NCI-H748 treated with DMSO at 0.1 percent for 48 hours (cell line): ENCODE measurements around the gene SSNA1.

Experiments used
- DNase-seq: peaks from one replicate; lab custom pipeline; 2025; lab: John Stamatoyannopoulos, UW

The SSNA1 gene

DNA sequence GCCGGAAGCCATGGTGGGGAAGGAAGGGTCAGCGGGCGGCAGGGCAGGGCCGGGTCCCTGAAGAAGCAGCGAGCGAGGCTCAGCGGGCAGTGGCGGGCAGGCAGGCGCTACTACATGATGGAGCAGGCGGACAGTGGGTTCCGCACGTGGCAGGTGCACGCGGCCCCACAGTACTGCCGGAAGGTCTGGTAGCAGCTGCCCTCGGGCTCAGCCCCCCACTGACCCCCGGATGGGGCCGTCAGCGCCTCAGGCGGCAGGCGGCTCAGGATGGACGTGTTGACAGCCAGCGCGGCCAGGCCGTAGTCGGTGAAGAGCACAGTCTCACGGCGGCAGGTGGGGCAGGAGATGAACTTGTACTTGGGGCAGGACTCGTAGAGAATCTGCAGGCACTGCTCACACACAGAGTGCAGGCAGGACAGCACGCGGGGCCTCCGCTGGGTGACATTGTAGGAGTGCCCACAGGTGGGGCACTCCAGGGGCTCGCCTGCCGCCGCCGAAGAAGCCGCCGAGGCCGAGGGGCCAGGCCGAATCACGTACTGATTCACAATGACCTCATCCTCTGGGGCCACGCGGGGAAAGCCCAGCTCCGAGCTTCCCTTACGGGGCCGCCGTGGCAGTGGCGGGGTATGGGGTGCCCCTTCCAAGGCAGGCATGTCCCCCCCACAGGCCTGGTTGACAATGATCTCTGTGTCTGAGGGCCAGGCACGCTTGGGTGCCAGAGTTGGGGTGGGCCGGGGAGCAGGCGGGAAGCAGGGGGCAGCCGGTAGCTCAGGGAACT is 32.0 kb downstream of the SSNA1 start:
- no peak for DNase-seq

DNA sequence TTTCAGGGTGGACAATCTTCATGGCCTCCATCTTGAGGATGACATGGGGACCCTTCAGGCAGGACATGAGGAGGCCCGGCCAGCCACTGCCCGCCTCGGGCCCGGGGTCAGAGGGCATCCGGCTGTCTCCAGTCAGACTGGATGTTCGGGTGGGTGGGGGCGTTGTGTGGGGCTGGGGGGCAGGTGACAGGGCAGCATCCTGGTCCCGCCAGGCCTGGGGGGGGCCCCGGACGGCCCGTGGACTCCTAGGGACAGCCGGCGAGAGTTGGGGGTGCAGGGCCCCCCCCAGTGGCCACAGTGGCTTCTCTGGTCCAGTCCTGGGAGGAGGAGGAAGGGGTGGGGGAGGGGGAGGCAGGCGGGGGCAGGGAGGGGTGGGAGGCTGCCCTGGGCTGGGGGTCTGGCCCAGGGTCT is 32.6 kb downstream of the SSNA1 start:
- DNase-seq, result no peak

DNA sequence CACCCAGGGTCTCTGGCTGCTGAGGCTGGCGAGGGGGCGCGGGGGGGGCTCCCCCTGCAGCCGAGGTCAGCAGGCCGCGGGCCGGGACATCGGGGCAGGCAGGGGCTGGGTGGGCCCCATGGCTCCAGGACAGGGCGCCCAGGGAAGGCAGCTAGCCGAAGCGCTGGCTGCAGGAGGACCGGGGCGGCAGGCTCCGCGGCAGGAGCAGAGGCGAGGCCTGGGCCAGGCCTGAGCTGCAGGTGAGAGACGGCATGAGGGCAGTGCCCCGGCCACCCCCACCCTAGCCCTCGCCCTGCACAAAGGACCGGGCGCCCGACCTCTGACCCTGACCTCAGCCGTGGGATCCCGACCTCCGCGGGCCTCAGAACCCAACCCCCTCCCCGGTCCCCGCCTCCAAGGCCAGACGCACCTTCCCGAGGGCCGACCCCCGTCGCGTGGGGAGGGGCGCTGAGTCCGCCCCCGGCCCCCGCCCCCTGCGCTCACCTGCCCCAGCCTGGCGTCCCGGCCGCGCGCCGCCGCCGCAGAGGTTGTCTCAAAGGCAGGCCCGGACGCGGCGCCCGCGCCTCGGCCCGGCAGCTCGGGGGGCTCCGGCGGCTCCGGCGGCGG is 33.1 kb downstream of the SSNA1 start:
- no peak for DNase-seq

DNA sequence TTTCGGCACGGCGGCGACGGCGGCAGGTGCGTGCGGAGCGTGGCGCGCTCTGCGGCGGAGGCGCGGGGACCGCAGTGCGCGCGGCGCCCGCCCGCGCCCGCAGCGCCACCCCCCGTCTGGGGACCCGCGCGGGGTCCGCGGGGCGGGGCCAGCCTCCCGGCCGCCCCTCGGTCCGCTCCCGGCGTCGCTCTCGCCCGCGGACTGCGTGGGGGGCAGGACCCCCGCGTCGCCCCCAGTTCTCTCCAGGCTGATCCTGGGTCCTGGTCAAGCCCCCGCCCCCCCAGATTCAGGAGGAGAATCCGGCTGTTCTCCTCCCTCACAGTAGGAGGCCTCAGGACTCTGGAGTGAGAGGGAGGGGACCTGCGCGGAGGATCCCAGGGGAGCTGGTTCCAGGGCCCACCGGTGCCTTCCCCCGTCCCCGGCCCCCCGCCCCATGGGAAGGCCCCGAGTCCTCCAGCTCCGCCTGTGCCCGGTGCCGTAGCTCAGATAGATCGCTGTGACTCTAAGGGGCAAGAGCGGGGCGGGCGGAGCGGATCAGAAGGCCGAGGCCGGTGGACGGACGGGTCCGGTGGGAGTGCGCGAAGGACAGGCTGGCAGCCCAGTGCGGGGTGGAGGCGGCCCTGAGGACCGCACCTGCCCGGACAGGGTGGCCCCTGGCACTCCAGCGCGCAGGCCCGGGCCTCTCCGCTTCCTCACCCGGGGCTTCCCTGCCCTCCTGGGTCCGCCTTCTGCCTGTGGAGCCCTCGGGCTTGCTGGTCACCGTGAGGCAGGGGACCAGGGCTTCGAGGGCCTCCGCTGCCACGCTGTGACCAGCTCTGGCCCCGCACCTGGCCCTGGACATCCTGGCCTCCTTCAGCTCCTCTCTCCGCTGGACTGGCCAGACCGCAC is 34.0 kb downstream of the SSNA1 start, which contains the start of gene RNF208:
Gene RNF208 (minus strand): TSS at position 51 of the 888 bp plus-strand sequence. CDS start 1,028 bp downstream, outside the sequence.
- no peak for DNase-seq

DNA sequence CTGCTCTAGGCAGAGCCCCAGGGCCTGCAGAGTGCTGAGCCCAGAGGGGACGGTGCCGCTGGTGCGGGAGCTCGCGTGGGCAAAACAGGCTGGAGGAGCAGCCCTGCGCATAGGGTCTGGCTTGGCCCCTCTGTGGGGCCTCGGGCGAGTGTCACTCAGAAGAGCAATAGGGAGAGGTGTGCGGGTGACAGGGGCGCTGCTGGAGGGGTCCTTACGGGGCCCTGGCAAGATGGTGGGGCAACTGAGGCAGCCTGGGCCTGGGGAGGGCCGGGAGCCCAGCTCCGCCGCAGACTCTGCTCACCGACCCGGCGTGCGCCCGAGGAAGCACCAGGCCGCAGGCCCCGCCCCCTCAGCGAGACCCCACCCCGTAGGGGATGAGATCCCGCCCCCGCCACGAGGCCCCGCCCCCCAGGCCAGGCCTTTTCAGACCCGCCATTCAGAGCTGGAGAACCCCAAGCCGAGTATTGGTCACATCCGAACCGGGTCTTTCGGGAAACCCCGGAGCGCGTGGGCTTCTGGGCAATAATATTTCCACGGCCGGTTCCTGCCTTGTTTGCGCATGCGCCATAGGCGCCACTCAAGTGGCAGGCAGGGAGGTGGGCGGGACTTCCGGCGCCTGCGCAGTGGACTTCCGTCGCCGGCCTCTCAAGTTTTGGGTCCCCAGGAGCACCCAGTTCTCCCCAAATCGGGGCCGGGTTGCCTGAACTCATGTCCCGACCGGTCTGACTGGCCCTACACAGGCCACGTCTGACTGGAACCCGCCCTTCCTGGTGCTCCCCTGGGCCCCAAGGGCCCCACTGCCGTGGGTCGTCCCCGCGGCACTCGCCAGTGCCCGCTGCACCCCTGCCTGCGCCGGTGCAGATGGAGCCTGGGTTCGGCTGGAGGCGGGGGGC is 34.8 kb downstream of the SSNA1 start:
- DNase-seq, result peak; percentile 77

DNA sequence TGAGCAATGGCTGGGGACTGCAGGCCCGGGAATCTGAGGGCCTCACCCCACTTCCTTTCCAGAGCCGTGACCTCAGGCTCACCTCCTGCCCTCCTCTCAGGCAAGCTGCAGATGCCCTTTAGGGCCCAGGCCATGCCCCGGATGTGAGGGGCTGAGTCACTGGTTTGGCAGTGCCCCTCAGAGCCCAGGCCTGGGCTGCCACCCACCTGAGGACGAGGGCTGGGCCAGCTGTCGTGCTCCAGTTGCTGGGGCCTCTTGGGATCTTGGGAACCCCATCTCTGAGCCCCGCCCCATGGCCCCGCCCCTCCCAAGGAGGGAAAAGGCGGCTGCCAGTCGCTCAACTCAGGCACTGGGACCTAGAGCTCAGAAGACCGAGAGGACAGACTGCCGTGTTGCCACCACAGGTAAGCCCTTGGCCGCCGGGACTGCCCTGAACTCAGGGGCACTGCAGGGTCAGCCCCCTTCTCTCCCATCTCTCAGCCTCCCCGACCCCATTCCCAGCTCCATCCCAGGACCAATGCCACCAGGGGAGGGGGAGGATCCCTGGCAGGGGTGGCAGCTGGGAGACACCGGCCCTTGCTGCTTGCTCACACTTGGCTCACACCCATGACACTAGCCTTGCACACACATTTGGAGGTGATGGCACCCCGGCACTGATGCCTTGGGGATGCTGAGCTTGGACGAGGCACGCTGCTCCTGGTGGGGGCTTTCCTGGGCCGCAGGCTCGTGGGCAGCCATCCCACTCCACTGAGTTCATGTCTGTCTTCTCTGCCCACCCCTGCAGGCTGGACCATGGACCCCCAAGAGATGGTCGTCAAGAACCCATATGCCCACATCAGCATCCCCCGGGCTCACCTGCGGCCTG is 36.6 kb downstream of the SSNA1 start, which contains the start of gene CYSRT1:
Gene CYSRT1 (plus strand): TSS at position 345 of the 865 bp plus-strand sequence. CDS start 448 bp downstream, at position 793.
- DNase-seq, result no peak

DNA sequence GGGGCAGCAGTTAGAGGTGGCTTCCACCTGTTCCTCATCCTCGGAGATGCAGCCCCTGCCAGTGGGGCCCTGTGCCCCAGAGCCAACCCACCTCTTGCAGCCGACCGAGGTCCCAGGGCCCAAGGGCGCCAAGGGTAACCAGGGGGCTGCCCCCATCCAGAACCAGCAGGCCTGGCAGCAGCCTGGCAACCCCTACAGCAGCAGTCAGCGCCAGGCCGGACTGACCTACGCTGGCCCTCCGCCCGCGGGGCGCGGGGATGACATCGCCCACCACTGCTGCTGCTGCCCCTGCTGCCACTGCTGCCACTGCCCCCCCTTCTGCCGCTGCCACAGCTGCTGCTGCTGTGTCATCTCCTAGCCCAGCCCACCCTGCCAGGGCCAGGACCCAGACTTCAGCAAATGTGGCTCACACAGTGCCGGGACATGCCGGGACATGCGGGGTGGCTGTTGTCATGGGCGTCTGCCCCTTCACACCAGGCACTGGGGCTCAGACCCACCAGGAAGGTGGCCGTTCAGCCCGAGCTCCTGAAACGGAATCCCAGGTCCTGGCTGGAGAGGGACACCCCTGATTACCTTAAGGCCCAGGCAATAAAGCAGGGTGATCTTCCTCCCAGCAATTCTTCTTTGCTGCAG is 37.3 kb downstream of the SSNA1 start:
- DNase-seq, result no peak

DNA sequence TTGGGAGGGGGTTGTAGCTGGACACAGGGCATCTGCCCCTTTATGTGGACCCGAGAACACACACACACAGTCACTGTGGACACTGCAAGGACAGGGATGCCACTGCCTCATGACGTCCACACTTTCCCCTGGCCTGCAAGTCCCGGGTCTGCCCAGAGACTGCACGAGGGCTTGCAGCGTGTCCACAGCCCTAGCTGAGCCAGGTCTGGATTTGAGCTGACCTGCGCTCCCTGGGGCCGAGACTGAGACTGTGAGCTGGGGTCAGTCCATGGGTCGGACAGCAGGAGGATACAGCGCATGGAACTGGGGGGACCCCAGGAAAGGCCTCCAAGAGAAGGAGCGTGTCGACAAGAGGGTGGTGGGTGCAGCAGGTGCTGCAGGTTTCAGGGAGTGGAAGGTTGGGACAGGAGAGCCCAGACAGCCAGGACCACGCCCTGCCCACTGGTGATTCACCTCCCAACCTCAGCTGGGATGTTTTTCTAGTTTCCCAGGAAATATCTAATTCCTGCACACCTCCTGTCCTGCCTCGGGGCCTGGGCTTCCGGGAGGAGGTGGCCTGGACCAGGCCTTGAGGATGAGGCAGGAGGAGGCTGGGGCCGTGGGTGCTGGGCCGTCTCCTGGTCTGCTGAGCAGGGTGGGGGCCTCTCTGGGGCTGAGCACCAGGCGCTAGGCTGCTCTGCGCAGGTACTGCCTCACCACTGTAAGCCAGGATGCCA is 38.0 kb downstream of the SSNA1 start:
- no peak for DNase-seq

DNA sequence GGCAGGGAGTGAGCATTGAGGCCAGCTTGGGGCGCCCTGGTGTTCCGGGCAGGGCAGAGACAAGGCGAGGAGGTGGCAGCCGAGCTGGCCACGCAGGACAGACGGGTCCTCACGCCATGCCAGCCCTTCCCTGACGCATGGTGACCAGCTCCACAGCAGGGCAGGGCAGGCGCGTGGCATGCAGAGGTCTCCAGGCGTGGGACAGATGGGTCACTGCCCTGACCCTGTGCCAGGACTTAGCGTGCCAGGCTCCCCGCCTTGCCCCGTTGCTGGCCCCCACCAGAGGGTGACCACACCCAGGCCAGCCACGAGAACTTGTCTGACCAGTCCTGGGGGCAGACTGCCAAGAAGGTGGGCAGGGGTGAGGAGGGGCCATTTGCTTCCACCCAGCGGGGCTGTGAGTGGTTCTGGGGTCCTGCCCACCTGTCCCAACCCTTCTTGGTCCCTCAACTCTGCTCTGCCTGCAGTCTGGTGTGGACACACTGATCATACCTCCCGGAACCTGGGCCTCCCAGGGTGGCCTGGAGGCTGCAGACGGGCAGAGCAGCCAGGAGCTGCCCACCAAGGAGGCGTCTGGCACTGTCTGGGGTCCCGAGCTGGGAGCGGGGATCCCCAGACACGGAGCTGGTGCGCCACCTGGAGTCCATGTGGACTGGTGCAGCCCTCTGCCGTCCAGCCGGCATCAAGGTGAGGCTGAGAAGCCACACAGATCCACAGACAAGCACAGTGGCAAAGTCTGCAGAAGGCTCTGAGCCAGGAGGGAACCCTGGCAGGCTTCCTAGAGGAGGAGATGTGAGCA is 38.8 kb downstream of the SSNA1 start, which contains the start of gene RNF224:
Gene RNF224 (plus strand): TSS at position 449 of the 799 bp plus-strand sequence. CDS start 834 bp downstream, outside the sequence.
- DNase-seq, result peak; percentile 31

DNA sequence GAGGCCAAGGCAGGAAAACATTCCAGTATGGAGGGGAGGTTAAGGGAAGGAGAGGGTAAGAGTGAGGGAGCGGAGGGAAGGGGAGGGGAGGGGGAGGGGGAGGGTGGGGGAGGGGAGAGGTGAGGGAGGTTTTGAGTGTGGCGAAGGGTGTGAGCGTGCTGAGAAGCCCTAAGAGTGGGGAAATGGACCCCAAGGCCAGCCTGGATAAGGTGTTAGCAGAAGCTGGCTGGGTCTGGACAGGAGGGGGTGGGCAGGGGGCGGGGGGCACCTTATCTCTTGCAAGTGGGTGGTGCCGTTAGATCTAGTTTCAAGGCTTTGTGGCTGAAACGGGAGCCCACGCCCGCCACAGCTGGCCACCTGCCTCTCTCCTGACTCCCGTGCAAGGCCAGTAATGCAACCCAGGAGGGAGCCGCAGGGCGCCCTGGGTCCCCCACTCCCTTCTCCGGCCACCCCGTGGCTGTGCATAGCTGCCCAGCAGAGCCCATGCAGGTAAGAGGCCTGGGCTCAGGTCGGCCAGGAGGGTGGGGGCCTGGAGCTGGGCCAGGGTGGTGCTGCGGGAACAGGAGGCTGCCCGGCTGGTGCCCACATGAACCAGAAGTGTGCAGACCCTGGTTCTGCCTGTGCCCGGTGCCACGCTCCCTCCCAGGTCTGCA is 39.5 kb downstream of the SSNA1 start:
- no peak for DNase-seq

DNA sequence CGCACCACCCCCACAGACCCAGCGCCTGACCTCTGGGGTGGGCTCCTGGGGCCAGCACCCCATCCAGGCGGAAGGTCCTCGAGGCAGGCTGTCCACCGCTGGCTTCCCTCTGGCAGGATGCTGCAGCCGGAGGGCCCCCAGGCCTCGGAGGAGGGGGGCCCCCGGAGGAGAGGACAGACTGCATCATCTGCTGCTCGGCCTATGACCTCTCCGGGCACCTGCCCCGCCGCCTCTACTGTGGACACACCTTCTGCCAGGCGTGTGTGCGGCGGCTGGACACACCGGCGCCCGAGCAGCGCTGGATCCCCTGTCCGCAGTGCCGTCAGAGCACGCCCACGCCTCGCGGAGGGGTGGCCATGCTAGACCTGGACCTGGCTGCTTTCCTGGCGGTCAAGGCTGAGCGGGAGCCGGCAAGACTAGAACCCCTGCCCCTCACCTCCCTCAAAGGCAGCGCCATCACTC is 40.1 kb downstream of the SSNA1 start:
- no peak for DNase-seq

DNA sequence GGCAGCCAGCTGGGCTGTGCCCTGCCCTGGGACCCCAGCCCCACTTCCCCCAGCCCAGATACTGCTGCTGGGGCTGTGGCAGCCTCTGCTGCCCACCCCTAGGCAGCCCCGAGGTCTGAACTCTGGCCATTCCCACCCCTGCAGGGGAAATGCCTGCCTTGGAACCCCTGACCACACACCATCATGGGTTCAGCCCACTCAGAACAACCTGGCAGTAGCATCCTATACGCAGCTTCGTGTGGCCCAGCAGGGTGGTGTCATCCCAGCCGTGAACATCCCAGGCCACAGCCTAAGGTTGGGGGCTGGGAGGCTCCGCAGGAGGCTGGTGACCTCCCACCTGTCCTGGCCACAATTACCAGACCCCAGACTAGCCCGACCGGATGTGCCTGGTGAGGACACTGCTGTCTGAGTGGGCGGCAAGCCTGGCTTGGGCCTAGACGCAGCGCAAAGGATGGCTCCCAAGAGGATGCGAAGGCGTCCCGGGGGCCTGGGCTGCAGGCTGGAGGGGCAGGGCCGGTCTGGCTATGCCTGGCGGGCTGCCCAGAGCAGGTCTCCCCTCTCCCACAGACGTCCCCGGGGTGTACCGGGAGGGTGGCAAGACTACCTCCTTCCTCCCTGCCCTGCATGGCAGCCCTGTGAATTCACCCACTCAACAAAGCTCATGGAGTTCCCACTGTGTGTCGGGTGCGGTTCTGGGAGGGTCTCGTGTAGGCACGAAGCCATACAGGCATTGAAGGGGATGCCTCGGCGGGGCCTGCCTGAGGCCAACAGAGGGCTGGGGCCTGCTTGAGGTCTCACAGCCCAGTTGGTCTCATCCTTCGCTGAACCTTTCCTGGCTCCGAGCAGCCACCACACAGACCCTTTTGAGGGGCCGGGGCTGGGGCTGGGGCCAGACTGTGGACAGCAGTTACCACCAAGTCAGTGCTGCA is 40.8 kb downstream of the SSNA1 start:
- DNase-seq, result no peak

DNA sequence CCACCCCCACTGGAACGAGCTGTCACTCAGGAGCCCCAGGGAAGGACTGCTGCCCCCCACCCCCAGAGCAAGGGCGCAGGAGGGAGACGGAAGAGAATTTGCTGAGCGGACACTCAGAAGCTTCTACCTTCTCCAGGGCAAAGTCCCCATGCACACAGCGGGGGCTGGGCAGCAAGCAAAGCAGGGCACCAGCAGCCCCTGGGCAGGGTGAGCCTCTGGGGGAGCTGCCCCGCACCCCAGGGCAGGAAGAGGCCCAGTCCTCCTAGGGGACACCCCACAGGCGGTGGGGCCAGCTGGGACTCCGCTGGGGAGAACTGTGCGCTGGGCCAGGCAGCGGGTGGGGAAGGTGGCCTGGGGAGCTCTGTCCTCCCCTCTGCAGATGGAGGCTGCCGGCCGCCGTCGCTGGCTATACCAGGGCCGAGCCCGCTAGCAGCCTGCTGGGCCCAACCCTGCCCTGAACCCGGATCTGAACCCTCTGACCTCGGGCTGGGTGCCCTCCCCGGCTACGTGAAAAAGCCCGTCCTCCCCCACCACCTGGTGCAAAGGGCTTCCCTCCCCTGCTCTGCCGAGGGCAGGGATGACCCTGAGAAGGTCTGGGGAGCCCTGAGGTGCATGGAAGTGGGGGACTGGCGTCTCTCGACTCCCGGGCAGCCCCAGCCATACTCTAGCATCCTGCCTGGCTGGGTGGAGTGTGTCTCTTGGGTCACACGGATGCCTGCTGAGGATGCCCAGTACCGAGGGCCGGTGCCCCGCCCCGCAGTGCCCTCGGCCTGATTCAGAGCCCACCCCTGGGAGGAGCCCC is 41.6 kb downstream of the SSNA1 start:
- DNase-seq, result no peak

DNA sequence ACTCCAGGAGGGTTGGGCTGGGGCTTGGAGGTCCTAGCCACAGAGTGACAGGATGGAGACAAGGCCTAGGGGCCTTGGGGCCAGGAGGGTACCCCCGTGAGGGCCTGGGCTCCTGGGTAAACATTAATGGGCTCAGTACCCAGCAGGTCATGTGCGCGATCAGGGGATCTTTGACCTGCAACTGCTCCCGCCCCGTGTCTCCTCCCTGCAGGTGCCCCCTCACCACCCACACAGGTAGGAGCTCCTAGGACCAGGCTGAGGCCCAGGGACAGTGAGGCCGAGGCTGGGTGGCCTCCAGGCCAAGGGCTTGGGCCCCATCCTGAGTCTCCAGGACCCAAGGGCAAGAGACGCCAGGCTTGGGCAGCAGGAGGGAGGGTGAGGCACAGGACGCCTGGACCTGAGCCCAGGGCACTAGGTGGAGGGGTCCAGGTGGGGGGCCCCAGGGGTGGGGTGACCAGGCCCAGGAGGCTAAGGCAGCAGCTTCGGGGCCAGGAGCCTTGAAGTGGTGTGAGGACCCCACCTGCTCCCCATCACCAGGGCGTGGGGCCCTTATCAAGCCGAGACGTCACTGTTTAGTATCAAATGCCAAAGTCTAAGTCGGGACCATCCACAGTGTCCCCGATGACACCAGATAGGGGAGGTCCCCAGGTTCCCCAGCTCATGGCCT is 42.4 kb downstream of the SSNA1 start, which contains the start of gene SLC34A3:
Gene SLC34A3 (plus strand): TSS at position 197 of the 667 bp plus-strand sequence. CDS start 802 bp downstream, outside the sequence.
- no peak for DNase-seq
